ENCODE results near the gene GNPTAB. TPM values are rescaled to one million over a fixed set of nuclear protein-coding genes. Genes with fewer than 3 reads are reported as not detected.

The GNPTAB gene
- total RNA-seq, 3 donors from 2014 or later (not counting 1 experiment from before 2014, with no cell fraction given), result 260 to 285 (median 262) TPM

GRCh38 chr12:101697930-101698799, 132.6 kb downstream of the GNPTAB start:
- peak overlapping the region; percentile 92 for H3K4me3 Mint-ChIP-seq
- Histone ChIP-seq H3K36me3 (ENCODE audit: control insufficient read depth, insufficient read depth, low read length) (no peaks in the 10 kb centered on the region), H3K4me1 (ENCODE audit: control insufficient read depth, insufficient read depth, low read length) (peaks cover 18% of the 10 kb centered on the region), H3K27me3 (ENCODE audit: control insufficient read depth, insufficient read depth, low read length) (no peaks in the 10 kb centered on the region), H3K4me3 (ENCODE audit: low read length) (peak overlapping the region; percentile 77), H3K9me3 (ENCODE audit: control insufficient read depth, insufficient read depth, low read length) (no peaks in the 10 kb centered on the region), H3K27ac (ENCODE audit: low read length) (peak overlapping the region; percentile 65)
- H3K27me3 Mint-ChIP-seq (ENCODE audit: low read depth in 2 of 2), result peaks cover 0 to 10% of the 10 kb centered on the region in 2 donors
- TF ChIP-seq, protein P1, sequence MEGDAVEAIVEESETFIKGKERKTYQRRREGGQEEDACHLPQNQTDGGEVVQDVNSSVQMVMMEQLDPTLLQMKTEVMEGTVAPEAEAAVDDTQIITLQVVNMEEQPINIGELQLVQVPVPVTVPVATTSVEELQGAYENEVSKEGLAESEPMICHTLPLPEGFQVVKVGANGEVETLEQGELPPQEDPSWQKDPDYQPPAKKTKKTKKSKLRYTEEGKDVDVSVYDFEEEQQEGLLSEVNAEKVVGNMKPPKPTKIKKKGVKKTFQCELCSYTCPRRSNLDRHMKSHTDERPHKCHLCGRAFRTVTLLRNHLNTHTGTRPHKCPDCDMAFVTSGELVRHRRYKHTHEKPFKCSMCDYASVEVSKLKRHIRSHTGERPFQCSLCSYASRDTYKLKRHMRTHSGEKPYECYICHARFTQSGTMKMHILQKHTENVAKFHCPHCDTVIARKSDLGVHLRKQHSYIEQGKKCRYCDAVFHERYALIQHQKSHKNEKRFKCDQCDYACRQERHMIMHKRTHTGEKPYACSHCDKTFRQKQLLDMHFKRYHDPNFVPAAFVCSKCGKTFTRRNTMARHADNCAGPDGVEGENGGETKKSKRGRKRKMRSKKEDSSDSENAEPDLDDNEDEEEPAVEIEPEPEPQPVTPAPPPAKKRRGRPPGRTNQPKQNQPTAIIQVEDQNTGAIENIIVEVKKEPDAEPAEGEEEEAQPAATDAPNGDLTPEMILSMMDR (IDR thresholded peaks at IDR 0.05), result no peak
- no peaks in the 10 kb centered on the region for H3K9me3 Mint-ChIP-seq
- intact Hi-C loops (cut with micrococcal nuclease), result no loop called here
- peak overlapping the region in 1 of 2 donors; percentile 75 for H3K27ac Mint-ChIP-seq
- under 1% methylated on average over 67 of the region's 67 CpGs for WGBS (ENCODE audit: insufficient coverage)
- ATAC-seq, result peak; percentile 41 to 48 (median 42)
- H3K4me1 Mint-ChIP-seq, result peaks cover 16 to 18% of the 10 kb centered on the region in 2 donors
- no peaks in the 10 kb centered on the region for H3K36me3 Mint-ChIP-seq
- peak; percentile 39 to 42 for DNase-seq

DNA sequence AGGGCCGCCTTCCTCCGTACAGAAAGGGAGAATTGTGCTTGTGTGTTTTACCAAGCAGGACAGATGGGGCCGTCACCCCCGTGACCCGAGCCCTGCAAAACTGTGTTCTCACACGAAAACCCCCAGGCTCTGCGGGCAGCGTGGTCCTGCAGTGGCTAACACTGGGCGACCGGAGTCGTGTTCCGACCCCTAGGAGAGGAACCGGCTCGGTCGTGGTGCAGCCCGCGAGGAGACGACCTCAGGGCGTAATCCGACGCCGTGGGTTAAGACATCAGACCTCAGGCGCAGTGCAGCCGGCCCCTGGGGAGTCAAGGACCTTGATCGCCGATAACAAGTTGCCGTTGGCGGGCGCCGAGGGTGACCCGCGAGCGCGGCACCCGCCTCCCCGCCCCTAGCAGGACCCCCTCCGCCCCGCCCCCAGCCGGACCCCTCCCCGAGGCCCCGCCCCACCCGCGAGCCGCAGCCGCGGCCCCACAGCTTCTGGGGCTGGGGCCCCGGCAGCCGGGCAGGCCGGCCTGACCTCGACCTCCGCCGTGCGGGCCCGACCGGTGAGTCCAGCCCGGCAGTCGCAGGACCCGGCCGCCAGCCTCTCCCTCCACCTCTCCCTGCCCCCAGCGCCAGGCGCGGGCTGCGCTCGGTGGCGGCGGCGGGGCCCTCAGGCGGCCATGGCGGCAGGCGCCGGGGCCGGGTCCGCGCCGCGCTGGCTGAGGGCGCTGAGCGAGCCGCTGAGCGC, 133.4 kb downstream of the GNPTAB start, which contains the start of gene CHPT1:
Gene CHPT1 (plus strand): TSS at position 444 of the 733 bp plus-strand sequence. CDS start 222 bp downstream, at position 666.
- Mint-ChIP-seq H3K9me3 (no peaks in the 10 kb centered on the region), H3K4me3 (peak within 1 kb of the TSS; percentile 92), H3K36me3 (no peaks in the 10 kb centered on the region), H3K27ac (peak within 1 kb of the TSS in 1 of 2 donors; percentile 75), H3K27me3 (ENCODE audit: low read depth in 2 of 2) (peaks cover 0 to 10% of the 10 kb centered on the region in 2 donors), H3K4me1 (peaks cover 16 to 18% of the 10 kb centered on the region in 2 donors)
- H3K4me1 ChIP-seq (ENCODE audit: control insufficient read depth, insufficient read depth, low read length), result peaks cover 18% of the 10 kb centered on the region
- no peaks in the 10 kb centered on the region for H3K9me3 ChIP-seq (ENCODE audit: control insufficient read depth, insufficient read depth, low read length)
- TF ChIP-seq, protein P1 (IDR thresholded peaks at IDR 0.05), result no peak
- peak within 1 kb of the TSS; percentile 77 for H3K4me3 ChIP-seq (ENCODE audit: low read length)
- no peaks in the 10 kb centered on the region for H3K27me3 ChIP-seq (ENCODE audit: control insufficient read depth, insufficient read depth, low read length)
- H3K27ac ChIP-seq (ENCODE audit: low read length), result peak within 1 kb of the TSS; percentile 65
- under 1% methylated on average over 80 of the region's 80 CpGs for WGBS (ENCODE audit: insufficient coverage)
- peak; percentile 76 to 80 (median 79) for ATAC-seq
- intact Hi-C loops (cut with micrococcal nuclease), result no loop called here
- peak; percentile 44 to 73 for DNase-seq
- H3K36me3 ChIP-seq (ENCODE audit: control insufficient read depth, insufficient read depth, low read length), result no peaks in the 10 kb centered on the region

- Mint-ChIP-seq H3K4me3 (peak overlapping the region; percentile 85), H3K27me3 (ENCODE audit: low read depth in 2 of 2) (peaks cover 3 to 10% of the 10 kb centered on the region in 2 donors), H3K27ac (peak overlapping the region in 1 of 2 donors; percentile 71), H3K36me3 (no peaks in the 10 kb centered on the region), H3K9me3 (no peaks in the 10 kb centered on the region), H3K4me1 (peaks cover 16 to 18% of the 10 kb centered on the region in 2 donors)
- peak overlapping the region; percentile 53 for H3K4me3 ChIP-seq (ENCODE audit: low read length)
- TF ChIP-seq, protein P1 (IDR thresholded peaks at IDR 0.05), result no peak
- H3K4me1 ChIP-seq (ENCODE audit: control insufficient read depth, insufficient read depth, low read length), result peaks cover 18% of the 10 kb centered on the region
- 41% methylated on average over 18 of the region's 18 CpGs for WGBS (ENCODE audit: insufficient coverage)
- peak in 1 of 3 donors; percentile 51 for ATAC-seq
- no peaks in the 10 kb centered on the region for H3K9me3 ChIP-seq (ENCODE audit: control insufficient read depth, insufficient read depth, low read length)
- H3K27me3 ChIP-seq (ENCODE audit: control insufficient read depth, insufficient read depth, low read length), result no peaks in the 10 kb centered on the region
- intact Hi-C loops (cut with micrococcal nuclease), result no loop called here
- DNase-seq, result peak in 1 of 2 donors; percentile 22
- peak overlapping the region; percentile 51 for H3K27ac ChIP-seq (ENCODE audit: low read length)
- H3K36me3 ChIP-seq (ENCODE audit: control insufficient read depth, insufficient read depth, low read length), result no peaks in the 10 kb centered on the region
Observed at GRCh38 chr12:101696251-101697196, 134.2 kb downstream of the GNPTAB start.
